Right lobe of liver (tissue), 4 donors: ENCODE data around the gene KCNJ5.

Experiments
- CTCF ChIP-seq, 4 donors: fragments of 200-600 bp in 3 of 4; fragments of 450-650 bp in 1 of 4; IDR thresholded peaks; one replicate each; pipeline versions ENCODE4 v1.5.1 to v1.8.0; 2016 to 2022; ENCODE audit warnings: antibody characterized with exemption in 4 of 4, mild to moderate bottlenecking in 2 of 4
- POLR2A ChIP-seq: fragments of 450-650 bp; IDR thresholded peaks from one replicate; pipeline ENCODE4 v1.6.1; 2017; ENCODE audit warnings: antibody characterized with exemption, mild to moderate bottlenecking
- donor health status: DM: no; HTN: no; CAD: no.
- donor health status: DM: no; HTN: no; CAD: no.
- donor health status: DM: no; HTN: yes; CAD: no.

DNA sequence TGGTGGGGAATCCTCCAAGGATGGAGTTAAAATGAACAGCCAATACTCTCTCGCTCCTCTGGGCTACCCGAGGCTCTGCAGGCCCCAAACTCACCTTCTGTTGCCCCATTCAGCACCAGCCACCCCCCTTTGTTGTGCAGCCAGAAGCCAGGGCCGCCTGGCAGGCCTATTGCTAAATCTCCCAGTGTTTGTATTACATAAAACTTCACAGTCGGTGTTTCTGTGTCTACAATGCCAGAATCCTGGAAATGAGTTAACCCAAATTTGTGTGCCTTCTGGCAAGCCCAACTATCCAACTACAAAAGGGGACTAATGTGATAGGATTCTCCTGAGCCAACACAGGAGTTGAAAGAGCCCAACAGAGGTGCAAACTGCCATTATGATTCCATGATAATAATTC, 9.3 kb downstream of the KCNJ5 start:
- TF ChIP-seq CTCF (IDR thresholded peaks at IDR 0.05): no peak
- TF ChIP-seq POLR2A: no peak
